ENCODE results near the gene CASR. TPM values are rescaled to one million over a fixed set of nuclear protein-coding genes. Genes with fewer than 3 reads are reported as not detected.

Gene CASR
- total and polyA plus RNA-seq, 2 of the 4 experiments (the other 2 are of a cell fraction), result not detected

DNA sequence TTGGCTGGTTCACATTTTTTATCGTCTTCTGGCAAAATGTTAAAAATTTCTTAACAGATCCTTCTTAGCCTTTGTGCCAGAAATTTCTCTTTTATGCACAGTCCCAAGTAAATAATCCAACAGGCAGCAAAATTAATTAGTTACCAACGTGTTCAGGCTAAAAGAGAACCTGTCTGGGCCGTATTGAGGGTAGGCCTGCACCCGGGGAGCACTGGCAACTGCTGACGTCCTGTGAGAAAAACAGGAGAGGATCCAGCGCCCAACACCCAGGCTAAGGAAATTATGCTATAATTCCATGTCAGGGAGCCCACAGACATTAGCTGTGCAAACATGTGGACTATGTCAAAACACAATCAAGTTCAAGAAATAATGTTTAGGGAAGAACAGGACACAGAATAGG lies 110.9 kb downstream of the CASR start:
- Histone ChIP-seq H4K5ac (ENCODE audit: low read depth, low read length) (no peak overlapping the region), H3K18ac (ENCODE audit: low read depth, low read length) (no peak overlapping the region), H3K14ac (replicated peaks; ENCODE audit: low read depth, low read length) (no peak overlapping the region), H2BK20ac (ENCODE audit: low read depth, low read length) (no peak overlapping the region), H3K27me3 (ENCODE audit: control insufficient read depth, insufficient read depth, low read length) (peaks cover 4% of the 10 kb centered on the region), H3K9me3 (ENCODE audit: control insufficient read depth, insufficient read depth, low read length) (no peaks in the 10 kb centered on the region), H2BK120ac (ENCODE audit: low read depth, low read length) (no peak overlapping the region), H3K56ac (ENCODE audit: extremely low read depth, insufficient read depth, low read length) (no peak overlapping the region), H3K4me2 (ENCODE audit: low read depth, low read length) (no peak overlapping the region), H3K9ac (ENCODE audit: low read depth, low read length) (no peak overlapping the region), H2BK15ac (ENCODE audit: low read depth, low read length) (no peak overlapping the region), H3K9me1 (ENCODE audit: insufficient read depth, low read length) (no peaks in the 10 kb centered on the region), H3K79me1 (ENCODE audit: low read depth in 1 of 2, low read length in 2 of 2) (no peaks in the 10 kb centered on the region), H3K36me3 (ENCODE audit: control insufficient read depth, insufficient read depth, low read length) (no peaks in the 10 kb centered on the region), H2AFZ (replicated peaks; ENCODE audit: low read length, poor library complexity) (no peak overlapping the region), H4K20me1 (ENCODE audit: insufficient read depth, low read length) (no peaks in the 10 kb centered on the region), H3K4ac (ENCODE audit: low read depth, low read length) (no peak overlapping the region), H2BK5ac (ENCODE audit: low read depth, low read length, poor library complexity, severe bottlenecking) (no peak overlapping the region), H3K4me1 (ENCODE audit: control insufficient read depth, insufficient read depth, low read length) (no peaks in the 10 kb centered on the region), H3K23ac (ENCODE audit: low read depth, low read length) (no peak overlapping the region), H4K8ac (ENCODE audit: low read depth in 2 of 2, low read length in 2 of 2) (no peak overlapping the region), H3K27ac (ENCODE audit: insufficient read depth, low read length) (no peak overlapping the region), H4K91ac (ENCODE audit: insufficient read depth, low read depth, low read length) (no peak overlapping the region), H3K4me3 (ENCODE audit: insufficient read depth, low read depth, low read length) (no peak overlapping the region), H2AK9ac (replicated peaks; ENCODE audit: low read depth, low read length, poor library complexity) (no peak overlapping the region), H2AK5ac (ENCODE audit: low read depth, low read length) (no peak overlapping the region)
- no TSS peak for BruUV-seq (replicated peaks)
- in situ Hi-C loops (cut with MboI; ENCODE audit: low sequenced_read_pairs), result no loop called here
- intact Hi-C loops (cut with micrococcal nuclease), result no loop called here
- no CpG with 5 or more reads among the region's 6 CpGs for WGBS, 2 experiments (ENCODE audit: extremely low coverage in 2 of 2, insufficient read length in 1 of 2)
- ChIA-PET POLR2A (ENCODE audit: unreplicated experiment) (no interaction called here), CTCF (no interaction called here)
- TF ChIP-seq RCOR1 (IDR thresholded peaks at IDR 0.05; ENCODE audit: insufficient replicate concordance, low read length) (no peak), CHD1 (IDR thresholded peaks at IDR 0.05; ENCODE audit: low read depth, low read length) (no peak), MAZ (IDR thresholded peaks at IDR 0.05; ENCODE audit: borderline replicate concordance, low read depth, low read length) (no peak), POLR2A (IDR thresholded peaks at IDR 0.05; ENCODE audit: low read depth, low read length) (no peak)
- DNase-seq (no peak), ATAC-seq (ENCODE audit: low read depth) (no peak)
- dilution Hi-C loops (cut with HindIII; ENCODE audit: low sequenced_read_pairs, unreplicated experiment), result no loop called here

All from IMR-90 (cell line).